NK-92 (cell line): Measurements from ENCODE around the gene SLC66A1.

Source experiments
- DNase-seq: peaks from one replicate; lab custom pipeline; 2025; ENCODE audit not compliant: unreplicated experiment; lab: John Stamatoyannopoulos, UW

SLC66A1 gene

GRCh38 chr1:19342894-19343616 is 30.9 kb downstream of the SLC66A1 start:
- no peak for DNase-seq

- no peak for DNase-seq
Observed at GRCh38 chr1:19343617-19344350, 31.7 kb downstream of the SLC66A1 start.

- DNase-seq = no peak
Observed at GRCh38 chr1:19344372-19344810, 32.3 kb downstream of the SLC66A1 start.

GRCh38 chr1:19344831-19345230 is 32.7 kb downstream of the SLC66A1 start:
- DNase-seq = no peak

GRCh38 chr1:19345391-19345790 is 33.3 kb downstream of the SLC66A1 start:
- DNase-seq = no peak

- no peak for DNase-seq
Observed at GRCh38 chr1:19346026-19346425, 33.9 kb downstream of the SLC66A1 start.

GRCh38 chr1:19347533-19348172 is 35.5 kb downstream of the SLC66A1 start:
- DNase-seq = no peak

- DNase-seq = no peak
Observed at GRCh38 chr1:19348441-19349198, 36.5 kb downstream of the SLC66A1 start.

GRCh38 chr1:19349999-19350398 is 37.9 kb downstream of the SLC66A1 start:
- no peak for DNase-seq

- DNase-seq = no peak
Observed at GRCh38 chr1:19350566-19350965, 38.4 kb downstream of the SLC66A1 start.

GRCh38 chr1:19351873-19352272 is 39.7 kb downstream of the SLC66A1 start:
- no peak for DNase-seq

GRCh38 chr1:19352839-19353238 is 40.7 kb downstream of the SLC66A1 start:
- DNase-seq = no peak

GRCh38 chr1:19353596-19353995 is 41.5 kb downstream of the SLC66A1 start:
- no peak for DNase-seq

- DNase-seq = no peak
Observed at GRCh38 chr1:19354531-19354981, 42.4 kb downstream of the SLC66A1 start.

GRCh38 chr1:19356266-19356665 is 44.1 kb downstream of the SLC66A1 start:
- DNase-seq = no peak

GRCh38 chr1:19357299-19357986 is 45.3 kb downstream of the SLC66A1 start:
- no peak for DNase-seq

GRCh38 chr1:19358710-19359109 is 46.6 kb downstream of the SLC66A1 start:
- DNase-seq = no peak

GRCh38 chr1:19359357-19359756 is 47.2 kb downstream of the SLC66A1 start:
- DNase-seq = no peak

GRCh38 chr1:19360016-19360415 is 47.9 kb downstream of the SLC66A1 start:
- DNase-seq = no peak

GRCh38 chr1:19360432-19360831 is 48.3 kb downstream of the SLC66A1 start:
- DNase-seq = no peak
